Posterior vena cava (tissue), 2 donors: ENCODE measurements around the gene KCNH6. TPM values are rescaled to one million over a fixed set of nuclear protein-coding genes. Genes with fewer than 3 reads are reported as not detected.

ENCODE experiments used
- DNase-seq: peaks from one replicate; pipeline ENCODE4 v3.0.0-alpha.2; 2020; ENCODE audit warnings: low spot score
- intact Hi-C, 2 donors: fragments of 100-400 bp; cut with DNase I; formaldehyde crosslinking; loops; one replicate each; pipeline versions ENCODE4 v1.14.1 to v1.14.2; 2022 to 2023
- total RNA-seq, 2 donors: library from RNA; stranded (reverse); fragmentation: NEBNext Ultra II Directional; extraction: Animal tissue kit (Norgen Biotek cat#: 25700); gene quantifications; one replicate each; pipeline ENCODE4 v1.2.1, GENCODE V29; 2021
- donor health status: DM: yes; HTN: yes; CAD: no.
- donor health status: DM: yes; HTN: yes; CAD: no.

KCNH6 gene
- total RNA-seq, 2 donors from 2014 or later, result not detected

DNA sequence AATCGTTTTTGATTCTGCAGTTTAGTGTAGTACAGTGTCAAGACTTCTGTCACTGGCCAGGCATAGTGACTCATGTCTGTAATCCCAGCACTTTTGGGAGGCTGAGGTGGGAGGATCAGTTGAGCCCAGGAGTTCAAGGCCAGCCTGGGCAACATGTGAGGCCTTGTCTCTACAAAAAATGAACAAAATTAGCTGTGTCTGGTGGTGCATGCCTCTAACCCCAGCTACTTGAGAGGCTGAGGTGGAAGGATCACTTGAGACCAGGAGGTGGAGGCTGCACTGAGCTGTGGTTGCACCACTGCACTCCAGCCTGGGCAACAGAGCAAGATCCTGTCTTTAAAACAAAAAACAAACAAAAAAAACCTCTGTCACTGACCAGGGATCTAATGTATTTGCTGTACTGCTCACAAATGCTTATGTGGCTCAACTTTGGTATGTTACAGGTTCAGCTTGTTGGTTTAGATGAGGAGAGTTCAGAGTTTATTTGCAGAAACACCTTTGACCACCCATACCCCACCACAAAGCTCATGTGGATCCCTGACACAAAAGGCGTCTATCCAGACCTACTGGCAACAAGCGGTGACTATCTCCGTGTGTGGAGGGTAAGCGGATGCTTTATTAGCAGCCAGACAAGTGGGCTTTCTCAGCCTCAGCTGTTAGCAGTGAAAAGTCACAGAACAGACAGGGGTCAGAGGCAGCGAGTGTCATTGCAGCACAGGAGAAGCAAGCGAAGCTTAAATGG is 55.0 kb downstream of the KCNH6 start:
- intact Hi-C loops, result no loop called here
- DNase-seq, result no peak

DNA sequence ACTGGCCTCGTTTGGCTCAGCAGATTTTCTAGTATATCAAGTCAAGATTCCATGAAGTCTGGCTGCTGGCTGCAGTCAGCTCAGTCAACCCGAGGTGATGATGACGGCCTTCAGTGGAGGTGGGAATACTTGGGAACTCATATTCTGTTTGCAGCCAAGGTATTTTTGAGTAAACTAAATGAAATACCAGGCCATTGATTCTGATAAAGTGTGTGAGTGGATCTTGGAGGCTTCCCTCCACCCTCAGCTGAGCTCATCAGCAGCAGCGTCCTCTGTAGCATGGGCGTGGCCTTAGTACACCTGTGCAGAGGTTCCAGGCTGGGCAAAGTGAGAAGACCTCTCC is 55.6 kb downstream of the KCNH6 start:
- intact Hi-C loops, result no loop called here
- no peak for DNase-seq

DNA sequence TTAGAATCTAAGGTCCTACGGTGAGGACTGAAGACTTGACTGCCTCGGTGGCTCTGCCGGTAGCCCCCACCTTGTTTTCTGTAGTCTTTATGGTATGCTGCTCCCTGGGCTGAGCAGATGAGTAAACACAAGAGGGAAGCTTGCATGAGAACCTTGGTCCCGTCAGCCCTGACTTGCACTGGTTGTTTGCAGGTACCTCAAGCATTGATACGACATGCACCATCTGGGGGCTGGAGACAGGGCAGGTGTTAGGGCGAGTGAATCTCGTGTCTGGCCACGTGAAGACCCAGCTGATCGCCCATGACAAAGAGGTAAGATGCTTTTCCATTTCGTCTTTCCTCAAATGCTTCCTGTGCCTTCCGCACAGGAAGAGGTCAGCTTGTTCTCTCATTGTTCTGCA is 56.5 kb downstream of the KCNH6 start:
- no peak for DNase-seq

DNA sequence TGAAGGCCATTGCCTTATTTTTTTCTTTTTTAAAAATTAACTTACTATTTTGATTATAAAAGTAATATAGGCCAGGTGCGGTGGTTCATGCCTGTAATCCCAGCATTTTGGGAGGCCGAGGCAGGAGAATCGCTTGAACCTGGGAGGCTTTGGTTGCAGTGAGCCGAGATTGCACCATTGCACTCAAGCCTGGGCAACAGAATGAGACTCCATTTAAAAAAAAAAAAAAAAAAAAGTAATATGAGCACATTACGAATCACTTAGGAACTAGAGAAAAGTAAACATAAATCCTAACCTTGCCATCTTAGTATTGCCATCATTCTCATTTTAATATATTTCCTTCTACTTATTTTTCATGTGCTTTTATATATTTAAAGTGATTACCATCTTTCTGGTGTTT is 64.6 kb downstream of the KCNH6 start:
- intact Hi-C loops, result no loop called here
- no peak for DNase-seq

More for the DNA sequence above, 56.5 kb downstream of the KCNH6 start:
- intact Hi-C loops, result no loop called here

DNA sequence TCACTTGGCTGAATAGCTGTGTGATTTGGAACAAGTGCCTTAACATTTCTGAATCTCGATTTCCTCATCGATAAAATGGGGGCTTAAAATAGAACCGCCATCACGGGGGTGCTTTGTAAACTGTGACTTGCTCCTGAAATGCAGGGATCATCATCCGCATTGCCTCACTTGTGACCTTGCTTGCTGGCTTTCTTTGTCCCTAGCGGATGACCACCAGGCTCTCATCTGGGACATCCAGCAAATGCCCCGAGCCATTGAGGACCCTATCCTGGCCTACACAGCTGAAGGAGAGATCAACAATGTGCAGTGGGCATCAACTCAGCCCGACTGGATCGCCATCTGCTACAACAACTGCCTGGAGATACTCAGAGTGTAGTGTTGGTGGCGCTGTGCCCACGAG is 65.6 kb downstream of the KCNH6 start:
- DNase-seq, result no peak
- intact Hi-C loops, result no loop called here

DNA sequence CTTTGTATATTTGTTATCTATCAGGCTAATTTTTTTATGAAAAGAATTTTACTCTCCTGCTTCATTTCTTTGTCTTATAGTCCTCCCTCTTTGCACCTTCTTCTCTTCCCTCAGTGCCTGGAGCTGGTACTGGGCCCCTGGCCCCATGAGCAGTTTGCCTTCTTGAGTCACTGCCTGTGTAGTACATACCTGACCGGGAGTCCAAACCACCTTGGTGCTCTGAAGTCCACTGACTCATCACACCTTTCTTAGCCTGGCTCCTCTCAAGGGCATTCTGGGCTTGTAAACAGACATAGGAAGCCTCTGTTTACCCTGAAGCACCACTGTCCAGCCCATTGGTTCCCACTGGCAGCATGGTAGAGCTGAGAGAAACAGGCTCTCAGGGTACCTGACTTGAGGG is 66.5 kb downstream of the KCNH6 start:
- intact Hi-C loops, result no loop called here
- no peak for DNase-seq

DNA sequence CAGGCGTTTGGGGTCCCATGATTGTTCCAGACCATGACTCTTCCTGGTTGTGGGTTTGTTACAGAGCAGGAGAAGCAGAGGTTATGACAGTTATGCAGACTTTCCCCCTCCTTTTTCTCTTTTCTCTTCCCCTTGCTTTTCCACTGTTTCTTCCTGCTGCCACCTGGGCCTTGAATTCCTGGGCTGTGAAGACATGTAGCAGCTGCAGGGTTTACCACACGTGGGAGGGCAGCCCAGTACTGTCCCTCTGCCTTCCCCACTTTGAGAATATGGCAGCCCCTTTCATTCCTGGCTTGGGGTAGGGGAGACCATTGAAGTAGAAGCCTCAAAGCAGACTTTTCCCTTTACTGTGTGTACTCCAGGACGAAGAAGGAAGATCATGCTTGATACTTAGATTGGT is 69.6 kb downstream of the KCNH6 start:
- DNase-seq, result no peak
- intact Hi-C loops, result no loop called here

DNA sequence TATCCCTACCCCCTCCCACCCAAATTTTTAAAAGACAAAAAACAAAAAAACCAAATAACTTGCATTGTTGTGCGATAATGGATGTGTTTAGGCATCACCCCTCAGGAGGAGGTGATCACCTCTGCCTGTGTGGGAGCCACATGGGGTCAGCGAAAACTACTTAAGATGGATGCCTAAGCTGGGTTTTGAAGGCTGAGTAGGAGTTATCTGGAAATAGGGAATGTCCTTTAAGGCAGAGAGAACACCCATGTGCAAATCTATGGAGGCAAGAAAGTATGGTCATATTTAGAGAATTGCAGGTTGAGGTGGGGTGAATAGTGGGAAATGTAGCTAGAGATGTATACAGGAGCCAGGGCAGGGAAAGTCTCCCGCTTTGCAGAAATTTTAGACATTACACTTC is 72.0 kb downstream of the KCNH6 start:
- DNase-seq, result no peak
- intact Hi-C loops, result no loop called here

Other genes with a start within 250 kb of the KCNH6 start
- 10 to 100 TPM; 21.3 to 26.2 TPM for gene CYB561, start 77.1 kb upstream of the KCNH6 start, total RNA-seq
- 10 to 100 TPM in 1 of 2 donors, 1 to 10 TPM in 1; 9.9 to 16.3 TPM for gene ACE, start 46.3 kb upstream of the KCNH6 start, total RNA-seq
- gene DCAF7, start 27.1 kb downstream of the KCNH6 start, total RNA-seq, result 10 to 100 TPM; 48.4 to 48.6 TPM
- 10 to 100 TPM; 11.6 to 14.3 TPM for gene TACO1, start 77.5 kb downstream of the KCNH6 start, total RNA-seq
- 10 to 100 TPM; 38.5 to 39.8 TPM for gene MAP3K3, start 99.1 kb downstream of the KCNH6 start, total RNA-seq
- gene LIMD2, start 176.8 kb downstream of the KCNH6 start, total RNA-seq, result 10 to 100 TPM in 1 of 2 donors, 1 to 10 TPM in 1; 9.6 to 13.0 TPM
- 10 to 100 TPM; 27.5 to 30.8 TPM for gene STRADA, start 218.4 kb downstream of the KCNH6 start, total RNA-seq